Activated T-helper 9 cell treated with anti-CD3 and anti-CD28 coated beads, Interleukin-2, amount 50 U/mL, for 16 hours (primary cell): ENCODE data around the gene GNPTAB.
A peak's percentile ranks its signal among the peaks of the same experiment; 100 is the strongest.
"Not testable (repeated sequence)": the region's sequence is repeated elsewhere in the genome, so short reads cannot be mapped to it uniquely, and the experiment has no call there.

Experiments used
- DNase-seq: peaks from one replicate; pipeline ENCODE4 v3.0.0-alpha.2; 2020; ENCODE audit warnings: low read depth

GNPTAB gene

GRCh38 chr12:101737476-101737875, 93.3 kb downstream of the GNPTAB start:
- DNase-seq = no peak

- not testable (repeated sequence) for DNase-seq
Observed at GRCh38 chr12:101734482-101734881, 96.3 kb downstream of the GNPTAB start.

GRCh38 chr12:101733166-101733565, 97.6 kb downstream of the GNPTAB start:
- DNase-seq = no peak

GRCh38 chr12:101732318-101732717, 98.4 kb downstream of the GNPTAB start:
- DNase-seq = no peak

GRCh38 chr12:101729842-101730241, 100.9 kb downstream of the GNPTAB start:
- no peak for DNase-seq

GRCh38 chr12:101727098-101727497, 103.7 kb downstream of the GNPTAB start:
- DNase-seq = no peak

GRCh38 chr12:101722392-101722791, 108.4 kb downstream of the GNPTAB start:
- no peak for DNase-seq

GRCh38 chr12:101720118-101720517, 110.6 kb downstream of the GNPTAB start:
- no peak for DNase-seq

- no peak for DNase-seq
Observed at GRCh38 chr12:101719566-101719965, 111.2 kb downstream of the GNPTAB start.

- DNase-seq = no peak
Observed at GRCh38 chr12:101714877-101715444, 115.8 kb downstream of the GNPTAB start.

GRCh38 chr12:101713930-101714329, 116.8 kb downstream of the GNPTAB start:
- no peak for DNase-seq

- DNase-seq = no peak
Observed at GRCh38 chr12:101713059-101713682, 117.6 kb downstream of the GNPTAB start.

- DNase-seq = no peak
Observed at GRCh38 chr12:101710288-101710687, 120.5 kb downstream of the GNPTAB start.

GRCh38 chr12:101707131-101707782, 123.5 kb downstream of the GNPTAB start:
- no peak for DNase-seq

- no peak for DNase-seq
Observed at GRCh38 chr12:101706403-101706802, 124.4 kb downstream of the GNPTAB start.

- no peak for DNase-seq
Observed at GRCh38 chr12:101703487-101703886, 127.3 kb downstream of the GNPTAB start.

GRCh38 chr12:101700299-101700820, 130.4 kb downstream of the GNPTAB start:
- DNase-seq = no peak

- no peak for DNase-seq
Observed at GRCh38 chr12:101698800-101699347, 131.9 kb downstream of the GNPTAB start.

GRCh38 chr12:101697930-101698799, 132.6 kb downstream of the GNPTAB start:
- DNase-seq = no peak

GRCh38 chr12:101697197-101697929, 133.4 kb downstream of the GNPTAB start, which contains the start of gene CHPT1:
Gene CHPT1, plus strand, starts transcription at chr12:101697640. Its CDS starts 222 bp downstream, at chr12:101697862.
- DNase-seq = peak; percentile 43
